ENCODE data around the gene WHAMM.
"Not testable (repeated sequence)": the region's sequence is repeated elsewhere in the genome, so short reads cannot be mapped to it uniquely, and the experiment has no call there.

WHAMM gene

GRCh38 chr15:82802497-82802896, 6.9 kb upstream of the WHAMM start:
- no peak for DNase-seq (ENCODE audit: low read depth in 2 of 2)

- DNase-seq (ENCODE audit: low read depth in 2 of 2): no peak
These were observed 5.4 kb upstream of the WHAMM start for GRCh38 chr15:82803793-82804574.

GRCh38 chr15:82804575-82804949, 4.9 kb upstream of the WHAMM start:
- DNase-seq (ENCODE audit: low read depth in 2 of 2): no peak

- no peak for DNase-seq (ENCODE audit: low read depth in 2 of 2)
These were observed 3.4 kb upstream of the WHAMM start, which contains the start of gene FSD2 for GRCh38 chr15:82805994-82806406. Gene FSD2, minus strand, starts transcription at chr15:82806069. Its CDS starts 18,679 bp downstream, at chr15:82787390.

GRCh38 chr15:82807920-82808633, 1.4 kb upstream of the WHAMM start:
- DNase-seq (ENCODE audit: low read depth in 2 of 2): no peak

GRCh38 chr15:82808634-82809041, 790 bp upstream of the WHAMM start:
- DNase-seq (ENCODE audit: low read depth in 2 of 2): no peak

- DNase-seq (ENCODE audit: low read depth in 2 of 2): peak in 1 of 2 experiments; percentile 32
These were observed 847 bp downstream of the WHAMM start for GRCh38 chr15:82810061-82810889.

GRCh38 chr15:82810890-82811426, 1.5 kb downstream of the WHAMM start:
- DNase-seq (ENCODE audit: low read depth in 2 of 2): no peak

- no peak for DNase-seq (ENCODE audit: low read depth in 2 of 2)
These were observed 3.6 kb downstream of the WHAMM start for GRCh38 chr15:82812994-82813393.

GRCh38 chr15:82820128-82820527, 10.7 kb downstream of the WHAMM start:
- DNase-seq (ENCODE audit: low read depth in 2 of 2): no peak

- not testable (repeated sequence) for DNase-seq (ENCODE audit: low read depth in 2 of 2)
These were observed 12.0 kb downstream of the WHAMM start for GRCh38 chr15:82821396-82821795.

GRCh38 chr15:82821851-82822250, 12.4 kb downstream of the WHAMM start:
- DNase-seq (ENCODE audit: low read depth in 2 of 2): not testable (repeated sequence)

- DNase-seq (ENCODE audit: low read depth in 2 of 2): no peak
These were observed 13.6 kb downstream of the WHAMM start for GRCh38 chr15:82823049-82823448.

- no peak for DNase-seq (ENCODE audit: low read depth in 2 of 2)
These were observed 18.6 kb downstream of the WHAMM start for GRCh38 chr15:82828075-82828474.

GRCh38 chr15:82829234-82829633, 19.8 kb downstream of the WHAMM start:
- no peak for DNase-seq (ENCODE audit: low read depth in 2 of 2)

GRCh38 chr15:82830427-82831173, 21.2 kb downstream of the WHAMM start:
- no peak for DNase-seq (ENCODE audit: low read depth in 2 of 2)

GRCh38 chr15:82831894-82832600, 22.6 kb downstream of the WHAMM start:
- no peak for DNase-seq (ENCODE audit: low read depth in 2 of 2)

- peak; percentile 79 to 80 for DNase-seq (ENCODE audit: low read depth in 2 of 2)
These were observed 23.4 kb downstream of the WHAMM start for GRCh38 chr15:82832601-82833361.

- no peak for DNase-seq (ENCODE audit: low read depth in 2 of 2)
These were observed 23.9 kb downstream of the WHAMM start for GRCh38 chr15:82833362-82833682.

GRCh38 chr15:82835391-82835917, 26.0 kb downstream of the WHAMM start:
- DNase-seq (ENCODE audit: low read depth in 2 of 2): no peak

Measured in fibroblast of skin of left quadriceps (primary cell).